T-helper 22 cell (primary cell): Measurements from ENCODE around the gene CMTR1.

Experiments used
- DNase-seq: peaks from one replicate; pipeline ENCODE4 v3.0.0-alpha.2; 2020; ENCODE audit warnings: low read depth

The CMTR1 gene

GRCh38 chr6:37512400-37513011 is 79.5 kb downstream of the CMTR1 start:
- no peak for DNase-seq

- no peak for DNase-seq
Observed at GRCh38 chr6:37513155-37513554, 80.1 kb downstream of the CMTR1 start.

- no peak for DNase-seq
Observed at GRCh38 chr6:37513576-37513975, 80.6 kb downstream of the CMTR1 start.

GRCh38 chr6:37514321-37514771 is 81.3 kb downstream of the CMTR1 start:
- DNase-seq = no peak

- no peak for DNase-seq
Observed at GRCh38 chr6:37514837-37515236, 81.8 kb downstream of the CMTR1 start.

- DNase-seq = no peak
Observed at GRCh38 chr6:37515712-37516075, 82.7 kb downstream of the CMTR1 start.

- DNase-seq = peak; percentile 97
Observed at GRCh38 chr6:37516076-37516919, 83.3 kb downstream of the CMTR1 start.

GRCh38 chr6:37516920-37517405 is 83.9 kb downstream of the CMTR1 start:
- DNase-seq = no peak

- DNase-seq = peak; percentile 78
Observed at GRCh38 chr6:37517411-37517812, 84.4 kb downstream of the CMTR1 start.

- no peak for DNase-seq
Observed at GRCh38 chr6:37518116-37518515, 85.1 kb downstream of the CMTR1 start.

GRCh38 chr6:37519461-37519860 is 86.4 kb downstream of the CMTR1 start:
- no peak for DNase-seq

- no peak for DNase-seq
Observed at GRCh38 chr6:37520926-37521325, 87.9 kb downstream of the CMTR1 start.

- DNase-seq = no peak
Observed at GRCh38 chr6:37521674-37522073, 88.7 kb downstream of the CMTR1 start.

- DNase-seq = no peak
Observed at GRCh38 chr6:37522836-37523235, 89.8 kb downstream of the CMTR1 start.

- DNase-seq = no peak
Observed at GRCh38 chr6:37523412-37523811, 90.4 kb downstream of the CMTR1 start.

GRCh38 chr6:37524025-37524969 is 91.3 kb downstream of the CMTR1 start:
- DNase-seq = no peak

GRCh38 chr6:37524970-37525318 is 91.9 kb downstream of the CMTR1 start:
- DNase-seq = no peak

GRCh38 chr6:37525460-37526357 is 92.7 kb downstream of the CMTR1 start:
- DNase-seq = no peak

GRCh38 chr6:37528541-37528940 is 95.5 kb downstream of the CMTR1 start:
- no peak for DNase-seq

GRCh38 chr6:37530297-37530696 is 97.3 kb downstream of the CMTR1 start:
- DNase-seq = no peak

GRCh38 chr6:37531026-37531425 is 98.0 kb downstream of the CMTR1 start:
- DNase-seq = no peak
